GM20431 (cell line): ENCODE data around the gene CSAG3.
"Not testable (repeated sequence)": the region's sequence is repeated elsewhere in the genome, so short reads cannot be mapped to it uniquely, and the experiment has no call there.

Experiments used
- in situ Hi-C: fragments of 300-500 bp; cut with MseI, MboI; formaldehyde crosslinking; loops from one replicate; pipeline ENCODE4 v1.15.0; 2020; ENCODE audit warnings: low sequenced_read_pairs; ENCODE audit not compliant: unreplicated experiment

CSAG3 gene

GRCh38 chrX:152758918-152759317, at the start of gene CSAG3:
TSS of gene CSAG3 (plus strand) at chrX:152759218.
- in situ Hi-C loops = not testable (repeated sequence)

- in situ Hi-C loops = not testable (repeated sequence)
Observed at GRCh38 chrX:152713195-152713594, 45.8 kb upstream of the CSAG3 start.

GRCh38 chrX:152713815-152714787, 44.9 kb upstream of the CSAG3 start, which contains the start of gene MAGEA2B:
TSS of gene MAGEA2B (plus strand) at chrX:152714628. CDS start at chrX:152717107, 2,479 bp downstream.
- in situ Hi-C loops = not testable (repeated sequence)

GRCh38 chrX:152725409-152725808, 33.6 kb upstream of the CSAG3 start:
- in situ Hi-C loops = no loop called here

GRCh38 chrX:152733261-152733975, 25.6 kb upstream of the CSAG3 start, which contains the start of the genes CSAG1 and MAGEA12:
TSS of gene CSAG1 (minus strand) at chrX:152733721. CDS start at chrX:152732460, 1,261 bp downstream.
TSS of gene MAGEA12 (plus strand) at chrX:152733757. CDS start at chrX:152736162, 2,405 bp downstream.
- in situ Hi-C loops = no loop called here

GRCh38 chrX:152734143-152734858, 24.7 kb upstream of the CSAG3 start:
- in situ Hi-C loops = not testable (repeated sequence)

GRCh38 chrX:152735101-152735500, 23.9 kb upstream of the CSAG3 start:
- in situ Hi-C loops = no loop called here

- in situ Hi-C loops = no loop called here
Observed at GRCh38 chrX:152735860-152736511, 23.0 kb upstream of the CSAG3 start.

GRCh38 chrX:152736528-152736927, 22.5 kb upstream of the CSAG3 start:
- in situ Hi-C loops = not testable (repeated sequence)

- in situ Hi-C loops = no loop called here
Observed at GRCh38 chrX:152738560-152738959, 20.5 kb upstream of the CSAG3 start.

- in situ Hi-C loops = not testable (repeated sequence)
Observed at GRCh38 chrX:152753686-152754650, 5.0 kb upstream of the CSAG3 start, which contains the start of gene MAGEA2. TSS of gene MAGEA2 (minus strand) at chrX:152753842. CDS start at chrX:152751363, 2,479 bp downstream.

- in situ Hi-C loops = not testable (repeated sequence)
Observed at GRCh38 chrX:152754871-152755270, 4.1 kb upstream of the CSAG3 start.

- in situ Hi-C loops = not testable (repeated sequence)
Observed at GRCh38 chrX:152759544-152759943, 526 bp downstream of the CSAG3 start.

- in situ Hi-C loops = not testable (repeated sequence)
Observed at GRCh38 chrX:152761582-152761981, 2.6 kb downstream of the CSAG3 start.

- in situ Hi-C loops = not testable (repeated sequence)
Observed at GRCh38 chrX:152766562-152766961, 7.5 kb downstream of the CSAG3 start.

- in situ Hi-C loops = not testable (repeated sequence)
Observed at GRCh38 chrX:152769549-152770289, 10.7 kb downstream of the CSAG3 start, which contains the start of gene MAGEA6. TSS of gene MAGEA6 (minus strand) at chrX:152769689. CDS start at chrX:152767650, 2,039 bp downstream.

GRCh38 chrX:152787062-152787461, 28.0 kb downstream of the CSAG3 start:
- in situ Hi-C loops = not testable (repeated sequence)
